Measurements from ENCODE around the gene TEX50. TPM values are rescaled to one million over a fixed set of nuclear protein-coding genes. Genes with fewer than 3 reads are reported as not detected.

Gene TEX50
- total RNA-seq, 1 donor = not detected

Other genes with a start within 250 kb of the TEX50 start
- 99.4 TPM for gene PRDX6, start 158.0 kb upstream of the TEX50 start, total RNA-seq
- gene SLC9C2, start 32.3 kb upstream of the TEX50 start, total RNA-seq = not detected
- 0.10 TPM for gene ANKRD45, start 34.5 kb downstream of the TEX50 start, total RNA-seq
- 31.8 TPM for gene KLHL20, start 79.6 kb downstream of the TEX50 start, total RNA-seq
- gene DARS2, start 189.3 kb downstream of the TEX50 start, total RNA-seq = 2.4 TPM
- 5.2 TPM for gene CENPL, start 189.5 kb downstream of the TEX50 start, total RNA-seq
- 745 TPM for gene GAS5, start 232.7 kb downstream of the TEX50 start, total RNA-seq
- gene ZBTB37, start 233.0 kb downstream of the TEX50 start, total RNA-seq = 13.4 TPM

Data from mononuclear cell (primary cell).